Subcutaneous abdominal adipose tissue (tissue), 5 donors: ENCODE results near the gene TLL1.

Source experiments
- H3K27ac ChIP-seq: one replicate; pipeline ENCODE4 v1.7.0; 2013; ENCODE audit warnings: low read depth, mild to moderate bottlenecking, inconsistent platforms, low read length, moderate library complexity
- H3K27me3 ChIP-seq, 5 donors: one replicate each; pipeline ENCODE4 v1.7.0; 2013; ENCODE audit warnings: low read length in 5 of 5, inconsistent platforms in 1 of 5; ENCODE audit not compliant: control insufficient read depth in 5 of 5, insufficient read depth in 4 of 5
- H3K36me3 ChIP-seq, 5 donors: one replicate each; pipeline ENCODE4 v1.7.0; 2013; ENCODE audit warnings: low read length in 5 of 5; ENCODE audit not compliant: control insufficient read depth in 5 of 5, insufficient read depth in 5 of 5
- H3K4me1 ChIP-seq, 5 donors: one replicate each; pipeline ENCODE4 v1.7.0; 2013; ENCODE audit warnings: low read length in 5 of 5, mild to moderate bottlenecking in 3 of 5, moderate library complexity in 1 of 5; ENCODE audit not compliant: control insufficient read depth in 5 of 5, insufficient read depth in 5 of 5
- H3K4me3 ChIP-seq, 5 donors: one replicate each; pipeline ENCODE4 v1.7.0; 2013; ENCODE audit warnings: low read length in 5 of 5, low read depth in 1 of 5
- H3K9ac ChIP-seq, 5 donors: one replicate each; pipeline ENCODE4 v1.7.0; 2013; ENCODE audit warnings: low read length in 5 of 5, mild to moderate bottlenecking in 4 of 5, moderate library complexity in 3 of 5
- H3K9me3 ChIP-seq, 5 donors: one replicate each; pipeline ENCODE4 v1.7.0; 2013; ENCODE audit warnings: low read length in 5 of 5; ENCODE audit not compliant: control insufficient read depth in 5 of 5
- donor health status: healthy.
- donor health status: healthy.
- donor health status: healthy.
- donor health status: healthy.
- donor health status: healthy.

The TLL1 gene

DNA sequence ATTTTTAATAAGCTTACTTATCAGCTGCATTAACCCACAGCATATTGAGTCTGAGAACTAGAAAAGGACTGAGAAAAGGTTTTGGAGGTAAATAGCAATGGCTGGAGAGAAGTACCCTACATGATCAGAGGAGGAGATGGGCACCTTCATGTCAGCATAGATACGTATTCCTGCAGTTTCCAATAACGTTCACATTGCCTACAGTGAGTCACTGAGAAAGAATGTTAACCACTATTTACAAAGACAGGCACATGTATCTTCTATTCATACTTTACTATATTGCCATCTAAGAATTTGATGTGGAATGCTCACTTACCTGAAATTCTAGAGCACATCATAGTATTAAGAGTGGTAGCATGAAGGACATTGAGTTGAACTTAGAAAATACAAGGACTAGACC, 92.5 kb downstream of the TLL1 start:
- Histone ChIP-seq H3K27ac (no peak overlapping the region), H3K9me3 (peaks cover 0 to 9% (median 6%) of the 10 kb centered on the region in 5 donors), H3K4me3 (no peak overlapping the region), H3K36me3 (no peaks in the 10 kb centered on the region), H3K9ac (no peak overlapping the region), H3K27me3 (no peaks in the 10 kb centered on the region), H3K4me1 (no peaks in the 10 kb centered on the region)

DNA sequence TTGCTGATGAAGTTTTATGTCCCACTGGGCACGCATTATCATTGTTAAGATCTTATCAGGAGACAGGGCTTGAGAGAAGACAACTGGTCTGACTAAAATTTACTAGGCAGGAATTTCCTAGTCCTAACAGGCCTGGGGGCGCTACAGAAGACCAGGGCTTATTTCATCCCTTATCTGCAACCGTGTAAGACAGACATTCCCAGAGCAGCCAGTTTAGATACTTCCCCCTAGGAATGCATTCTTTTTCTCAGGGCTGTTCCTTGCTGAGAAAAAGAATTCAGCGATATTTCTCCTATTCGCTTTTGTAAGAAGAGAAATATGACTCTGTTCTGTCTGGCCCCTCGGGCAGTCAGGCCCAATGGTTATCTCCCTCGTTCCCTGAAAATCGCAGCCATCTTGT, 93.8 kb downstream of the TLL1 start:
- H3K27ac ChIP-seq: no peak overlapping the region
- H3K9me3 ChIP-seq: peaks cover 0 to 9% (median 5%) of the 10 kb centered on the region in 5 donors
- H3K27me3 ChIP-seq: no peaks in the 10 kb centered on the region
- H3K36me3 ChIP-seq: no peaks in the 10 kb centered on the region
- no peaks in the 10 kb centered on the region for H3K4me1 ChIP-seq
- H3K4me3 ChIP-seq: no peak overlapping the region
- H3K9ac ChIP-seq: no peak overlapping the region

DNA sequence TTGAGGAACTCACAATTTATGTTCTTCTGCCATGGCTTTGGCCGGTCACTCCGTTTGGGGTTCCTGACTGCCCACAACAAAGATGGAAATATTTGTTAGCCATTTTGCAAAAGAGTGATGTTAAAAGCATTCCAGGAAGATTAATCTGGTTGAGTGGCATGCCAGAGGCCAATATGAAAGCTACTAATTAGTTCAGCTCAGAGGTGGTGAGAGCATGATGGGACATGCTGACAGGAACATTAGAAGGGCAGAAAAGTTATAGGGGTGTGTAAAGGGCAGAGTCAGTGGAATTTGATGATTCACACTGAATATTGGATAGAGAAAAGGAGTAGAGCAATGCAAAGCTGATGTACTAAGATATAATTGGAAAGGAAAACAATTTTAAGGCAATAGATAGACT, 94.4 kb downstream of the TLL1 start:
- H3K4me3 ChIP-seq: no peak overlapping the region
- H3K4me1 ChIP-seq: no peaks in the 10 kb centered on the region
- no peak overlapping the region for H3K27ac ChIP-seq
- no peaks in the 10 kb centered on the region for H3K36me3 ChIP-seq
- H3K9ac ChIP-seq: no peak overlapping the region
- peaks cover 0 to 9% (median 5%) of the 10 kb centered on the region in 5 donors for H3K9me3 ChIP-seq
- H3K27me3 ChIP-seq: no peaks in the 10 kb centered on the region

DNA sequence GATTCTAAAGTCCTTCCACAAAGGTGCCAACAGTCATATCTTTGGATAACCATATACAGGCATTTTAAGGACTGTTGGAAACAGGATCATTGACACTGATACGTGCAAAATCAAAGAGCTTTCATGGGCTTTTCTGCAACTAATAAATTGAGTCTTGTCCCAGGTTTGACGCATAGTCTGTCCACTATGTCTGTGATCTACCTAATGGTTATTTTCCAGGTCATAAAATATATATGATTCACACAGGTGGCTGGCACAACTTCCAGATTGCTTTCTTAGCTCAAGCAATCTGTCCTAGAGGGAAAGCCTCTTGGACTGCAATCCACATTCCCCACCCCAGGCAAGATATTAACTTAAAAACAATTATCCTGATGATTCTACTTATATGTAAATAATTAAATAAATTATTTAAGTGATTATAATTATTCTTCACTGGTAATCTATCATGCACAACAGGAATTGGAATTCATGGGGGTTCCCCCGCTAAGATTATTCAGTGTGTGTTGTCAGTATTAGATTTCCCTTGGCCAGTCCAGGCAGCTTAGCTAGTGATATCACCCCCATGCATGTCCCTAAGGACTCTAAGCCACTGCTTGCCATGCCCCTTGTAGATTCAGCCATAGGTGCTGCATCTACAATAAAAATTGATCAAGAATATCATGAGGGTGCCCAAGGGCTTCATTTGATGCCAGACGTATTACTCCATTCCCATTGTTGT, 97.8 kb downstream of the TLL1 start:
- Histone ChIP-seq H3K27ac (no peak overlapping the region), H3K36me3 (no peaks in the 10 kb centered on the region), H3K27me3 (no peaks in the 10 kb centered on the region), H3K4me1 (no peaks in the 10 kb centered on the region), H3K4me3 (no peak overlapping the region), H3K9ac (no peak overlapping the region), H3K9me3 (peaks cover 0 to 9% (median 5%) of the 10 kb centered on the region in 5 donors)

DNA sequence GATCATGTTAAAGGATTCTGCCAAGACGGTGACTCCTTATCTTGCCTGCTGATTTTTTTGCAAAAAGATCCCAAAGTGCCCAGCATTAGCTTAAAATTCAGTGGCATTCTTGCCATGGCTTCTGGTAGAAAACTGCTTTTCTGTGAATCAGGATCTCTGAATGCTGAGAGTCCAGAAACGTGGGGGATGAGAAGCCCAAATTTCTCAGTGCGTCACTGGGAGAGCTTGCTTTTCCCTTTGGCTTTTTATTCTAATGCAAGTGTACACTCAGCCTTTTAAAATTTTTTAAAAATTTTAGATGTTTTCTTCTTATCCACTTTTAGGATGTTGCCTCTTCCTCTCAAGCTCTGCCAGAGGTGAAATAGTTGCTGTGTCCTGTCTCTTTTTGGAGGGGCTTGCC, 98.4 kb downstream of the TLL1 start:
- H3K27me3 ChIP-seq: no peaks in the 10 kb centered on the region
- no peaks in the 10 kb centered on the region for H3K4me1 ChIP-seq
- no peak overlapping the region for H3K4me3 ChIP-seq
- H3K27ac ChIP-seq: no peak overlapping the region
- no peaks in the 10 kb centered on the region for H3K36me3 ChIP-seq
- H3K9ac ChIP-seq: no peak overlapping the region
- peaks cover 0 to 9% (median 4%) of the 10 kb centered on the region in 5 donors for H3K9me3 ChIP-seq

DNA sequence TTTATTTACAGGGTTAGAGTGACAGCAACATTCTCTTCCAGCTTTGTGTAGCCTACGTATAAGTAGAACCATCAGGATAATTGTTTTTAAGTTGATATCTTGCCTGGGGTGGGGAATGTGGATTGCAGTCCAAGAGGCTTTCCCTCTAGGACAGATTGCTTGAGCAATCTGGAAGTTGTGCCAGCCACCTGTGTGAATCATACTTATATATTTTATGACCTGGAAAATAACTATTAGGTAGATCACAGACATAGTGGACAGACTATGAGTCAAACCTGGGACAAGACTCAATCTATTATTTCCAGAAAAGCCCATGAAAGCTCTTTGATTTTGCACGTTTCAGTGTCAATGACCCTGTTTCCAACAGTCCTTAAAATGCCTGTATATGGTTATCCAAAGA, 98.9 kb downstream of the TLL1 start:
- H3K27me3 ChIP-seq: no peaks in the 10 kb centered on the region
- no peak overlapping the region for H3K27ac ChIP-seq
- H3K9ac ChIP-seq: no peak overlapping the region

DNA sequence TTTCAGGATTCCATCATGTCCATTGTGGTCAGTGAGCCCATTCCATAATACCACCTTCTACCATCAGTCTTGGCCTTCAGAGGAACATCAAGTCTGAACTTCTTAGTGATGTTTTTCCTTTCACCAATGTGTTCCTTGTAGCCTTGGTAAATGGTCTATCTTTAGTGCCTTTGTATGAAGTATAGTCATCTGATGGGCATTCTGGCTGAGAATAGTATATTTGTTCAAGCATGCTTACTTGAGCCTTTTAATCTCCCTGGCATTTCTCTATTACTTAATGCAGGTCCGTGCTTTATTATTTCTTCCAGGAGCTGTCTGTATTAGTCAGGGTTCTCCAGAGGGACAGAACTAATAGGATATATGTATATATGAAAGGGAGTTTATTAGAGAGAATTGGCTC, 99.7 kb downstream of the TLL1 start:
- Histone ChIP-seq H3K27ac (no peak overlapping the region), H3K9ac (no peak overlapping the region), H3K4me1 (no peaks in the 10 kb centered on the region), H3K27me3 (no peaks in the 10 kb centered on the region), H3K36me3 (no peaks in the 10 kb centered on the region), H3K4me3 (no peak overlapping the region), H3K9me3 (peaks cover 0 to under 1% (median 0%) of the 10 kb centered on the region in 5 donors)

More for the DNA sequence above, 98.9 kb downstream of the TLL1 start:
- Histone ChIP-seq H3K4me3 (no peak overlapping the region), H3K4me1 (no peaks in the 10 kb centered on the region), H3K9me3 (peaks cover 0 to 5% (median 4%) of the 10 kb centered on the region in 5 donors), H3K36me3 (no peaks in the 10 kb centered on the region)

DNA sequence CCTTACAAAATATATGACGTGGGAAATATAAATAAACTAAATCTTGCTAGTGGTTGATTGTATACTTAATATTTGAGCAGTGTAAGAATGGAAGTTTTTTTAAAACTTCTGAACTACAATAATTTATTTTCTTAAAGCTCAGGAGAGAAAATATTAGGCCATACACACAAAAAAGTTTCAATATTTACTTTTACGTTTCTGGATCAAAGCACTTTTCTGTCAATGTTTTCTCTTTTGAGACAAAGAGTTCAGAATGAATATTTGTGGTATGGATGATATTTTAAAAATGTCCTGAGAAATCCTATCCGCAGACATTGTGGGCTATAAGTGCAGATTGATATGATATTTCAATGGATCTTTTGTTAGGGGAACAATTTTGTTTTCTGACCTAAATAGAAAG, 109.9 kb downstream of the TLL1 start:
- Histone ChIP-seq H3K9me3 (no peaks in the 10 kb centered on the region), H3K4me1 (peaks cover 0 to 5% (median 0%) of the 10 kb centered on the region in 5 donors)

DNA sequence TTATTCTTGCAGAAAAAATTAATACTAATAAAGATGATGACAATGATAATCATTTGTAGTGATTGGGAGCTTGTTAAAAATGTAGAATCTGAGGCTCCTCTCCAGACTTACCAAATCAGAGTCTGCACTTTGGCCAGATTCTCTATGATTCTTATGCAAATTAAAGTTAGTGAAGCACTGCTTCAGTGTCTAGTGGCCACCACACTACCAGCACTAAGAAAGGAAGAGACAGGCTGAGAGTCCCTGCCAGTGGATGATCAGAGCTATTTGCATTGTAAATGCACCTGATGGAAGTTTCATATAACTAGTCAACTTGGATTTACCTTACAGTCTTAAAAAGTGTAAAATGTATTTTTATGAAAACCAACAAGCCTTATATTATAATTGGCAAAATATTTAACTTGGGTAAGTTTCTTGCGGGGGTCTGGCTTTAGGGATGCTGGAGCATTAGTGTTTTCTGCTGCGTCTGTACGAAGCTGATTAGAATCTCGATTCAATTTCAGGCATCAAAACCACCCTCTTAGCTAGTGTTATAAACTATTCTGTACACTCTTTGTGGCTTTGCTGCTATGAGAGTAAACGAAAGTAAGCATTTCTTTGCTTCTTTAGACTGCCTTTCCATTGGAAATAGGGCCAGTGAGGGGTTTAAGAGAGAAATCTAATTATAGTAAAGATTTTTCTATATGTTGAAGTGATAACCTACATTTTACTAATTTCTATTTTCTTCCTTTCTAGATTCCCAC, 114.1 kb downstream of the TLL1 start:
- H3K27me3 ChIP-seq: no peaks in the 10 kb centered on the region
- H3K9me3 ChIP-seq: no peaks in the 10 kb centered on the region
- peaks cover 0 to 5% (median 0%) of the 10 kb centered on the region in 5 donors for H3K4me1 ChIP-seq
- no peaks in the 10 kb centered on the region for H3K36me3 ChIP-seq
- no peak overlapping the region for H3K9ac ChIP-seq
- no peak overlapping the region for H3K4me3 ChIP-seq
- H3K27ac ChIP-seq: no peak overlapping the region

More for the DNA sequence above, 109.9 kb downstream of the TLL1 start:
- Histone ChIP-seq H3K27me3 (no peaks in the 10 kb centered on the region), H3K36me3 (no peaks in the 10 kb centered on the region), H3K27ac (no peak overlapping the region), H3K4me3 (no peak overlapping the region), H3K9ac (no peak overlapping the region)
